K562 (cell line): ENCODE results near the gene PLSCR5. TPM values are rescaled to one million over a fixed set of nuclear protein-coding genes. Genes with fewer than 3 reads are reported as not detected.

ENCODE experiments used
- CREBBP ChIP-seq: IDR thresholded peaks from one replicate; pipeline ENCODE4 v1.6.1; 2012; ENCODE audit warnings: low read depth, mild to moderate bottlenecking, control low read depth, inconsistent platforms, low read length
- EHMT2 ChIP-seq: fragments of 450-650 bp; IDR thresholded peaks from 2 replicates; pipeline ENCODE4 v1.6.1; 2018; ENCODE audit warnings: antibody characterized with exemption
- ETV5 ChIP-seq: sonication (generic); formaldehyde crosslinking; IDR thresholded peaks from 2 replicates; pipeline ENCODE4 v1.4.0; 2020; ENCODE audit warnings: low read depth, mild to moderate bottlenecking, missing genetic modification reagents
- FOXA3 ChIP-seq, 2 experiments: fragments of 450-650 bp in 1 of 2; sonication (generic) in 1 of 2; formaldehyde crosslinking; IDR thresholded peaks in 1 of 2; conservative IDR thresholded peaks in 1 of 2; 2 replicates each; pipeline versions ENCODE4 v1.4.0 to v1.8.0; 2020 to 2022; ENCODE audit warnings: mild to moderate bottlenecking in 2 of 2, missing genetic modification reagents in 1 of 2
- MCM5 ChIP-seq: fragments of 450-650 bp; IDR thresholded peaks from 2 replicates; pipeline ENCODE4 v1.6.1; 2016; ENCODE audit warnings: low read depth
- NR3C1 ChIP-seq: sonication (generic); formaldehyde crosslinking; IDR thresholded peaks from 2 replicates; pipeline ENCODE4 v1.8.1; 2022; ENCODE audit warnings: missing genetic modification reagents
- PHF20 ChIP-seq: fragments of 450-650 bp; IDR thresholded peaks from 2 replicates; pipeline ENCODE4 v1.6.1; 2018; ENCODE audit not compliant: partially characterized antibody
- POLR2B ChIP-seq: fragments of 450-650 bp; IDR thresholded peaks from 2 replicates; pipeline ENCODE4 v1.6.1; 2018; ENCODE audit warnings: low read depth; ENCODE audit not compliant: partially characterized antibody
- RFX5 ChIP-seq: IDR thresholded peaks from 2 replicates; pipeline ENCODE4 v1.6.1; 2011; ENCODE audit warnings: low read depth, mild to moderate bottlenecking, improper control_type of control experiment, low read length
- SPI1 ChIP-seq: IDR thresholded peaks from 2 replicates; pipeline ENCODE4 v1.6.1; 2011; ENCODE audit warnings: low read depth, low read length, control low read depth, borderline replicate concordance
- SRF ChIP-seq, 2 experiments: fragments of 250-450, 450-650 bp in 1 of 2; sonication (Bioruptor Pico) in 1 of 2; sonication (generic) in 1 of 2; formaldehyde crosslinking; IDR thresholded peaks; 2 replicates each; pipeline versions ENCODE4 v1.5.0 to v1.5.1; 2020 to 2022; ENCODE audit warnings: mild to moderate bottlenecking in 1 of 2, missing genetic modification reagents in 1 of 2
- TCFL5 ChIP-seq: fragments of 250-450 bp; sonication (Bioruptor Pico); conservative IDR thresholded peaks from 2 replicates; pipeline ENCODE4 v1.6.1; 2021; ENCODE audit warnings: mild to moderate bottlenecking, moderate library complexity, matching md5 sums
- TFAM ChIP-seq: fragments of 250-450 bp; sonication (Bioruptor Pico); conservative IDR thresholded peaks from 2 replicates; pipeline ENCODE4 v1.5.0; 2021; ENCODE audit warnings: mild to moderate bottlenecking, moderate library complexity
- U2AF2 ChIP-seq: fragments of 200-400 bp; formaldehyde crosslinking; optimal IDR thresholded peaks from 2 replicates; pipeline ENCODE3; 2017; ENCODE audit warnings: low read depth, mild to moderate bottlenecking, low read length
- ZNF316 ChIP-seq: fragments of 450-650 bp; IDR thresholded peaks from 2 replicates; pipeline ENCODE4 v1.6.1; 2016
- ZNF551 ChIP-seq: fragments of 250-450 bp; sonication (Bioruptor Pico); IDR thresholded peaks from 2 replicates; pipeline ENCODE4 v1.5.0; 2021; ENCODE audit warnings: mild to moderate bottlenecking, moderate library complexity
- polyA plus RNA-seq, 8 experiments: library from polyadenylated mRNA; depleted of rRNA in 4 of 8; stranded (reverse) in 5 of 8; unstranded in 3 of 8; fragments of >200 nt; fragmentation: Nextera tagmentation in 2 of 8; fragmentation: Illumina TruSeq in 1 of 8; extraction: Ambion mirVana in 2 of 8; extraction: Trizol in 1 of 8; gene quantifications; 2 replicates each; pipeline versions ENCODE4 v1.2.1 to v1.2.3, GENCODE V29; 2011 to 2014; ENCODE audit warnings: inconsistent platforms in 1 of 8, missing spikeins in 1 of 8
- total RNA-seq, 7 experiments: library from RNA; depleted of rRNA in 6 of 7; stranded (reverse); fragments of >200 nt in 6 of 7; fragmentation: Illumina TruSeq in 2 of 7; extraction: Trizol in 2 of 7; gene quantifications; 2 replicates each; pipeline versions ENCODE4 v1.2.1 to v1.2.3, GENCODE V29; 2011 to 2021; ENCODE audit warnings: low replicate concordance in 1 of 7
- TF ChIP-seq, protein P1 (sequence below): sonication (generic); formaldehyde crosslinking; IDR thresholded peaks from 2 replicates; pipeline ENCODE4 v1.8.1; 2023; ENCODE audit warnings: mild to moderate bottlenecking, missing genetic modification reagents, moderate library complexity
- TF ChIP-seq, protein P2 (sequence below): fragments of 250-450 bp; sonication (Bioruptor Pico); IDR thresholded peaks from 2 replicates; pipeline ENCODE4 v1.4.0; 2020; ENCODE audit warnings: mild to moderate bottlenecking, moderate library complexity
- TF ChIP-seq, protein P3 (sequence below): fragments of 250-450 bp; sonication (Bioruptor Pico); IDR thresholded peaks from 2 replicates; pipeline ENCODE4 v1.5.0; 2020; ENCODE audit warnings: mild to moderate bottlenecking, borderline replicate concordance
- TF ChIP-seq, protein P4 (sequence below): fragments of 450-650 bp; IDR thresholded peaks from 2 replicates; pipeline ENCODE4 v1.7.1; 2018; ENCODE audit warnings: mild to moderate bottlenecking, low read depth; ENCODE audit not compliant: partially characterized antibody

PLSCR5 gene
- total and polyA plus RNA-seq, 9 of the 15 experiments (the other 6 are each of a cell fraction or from before 2014, with no cell fraction given): not detected

DNA sequence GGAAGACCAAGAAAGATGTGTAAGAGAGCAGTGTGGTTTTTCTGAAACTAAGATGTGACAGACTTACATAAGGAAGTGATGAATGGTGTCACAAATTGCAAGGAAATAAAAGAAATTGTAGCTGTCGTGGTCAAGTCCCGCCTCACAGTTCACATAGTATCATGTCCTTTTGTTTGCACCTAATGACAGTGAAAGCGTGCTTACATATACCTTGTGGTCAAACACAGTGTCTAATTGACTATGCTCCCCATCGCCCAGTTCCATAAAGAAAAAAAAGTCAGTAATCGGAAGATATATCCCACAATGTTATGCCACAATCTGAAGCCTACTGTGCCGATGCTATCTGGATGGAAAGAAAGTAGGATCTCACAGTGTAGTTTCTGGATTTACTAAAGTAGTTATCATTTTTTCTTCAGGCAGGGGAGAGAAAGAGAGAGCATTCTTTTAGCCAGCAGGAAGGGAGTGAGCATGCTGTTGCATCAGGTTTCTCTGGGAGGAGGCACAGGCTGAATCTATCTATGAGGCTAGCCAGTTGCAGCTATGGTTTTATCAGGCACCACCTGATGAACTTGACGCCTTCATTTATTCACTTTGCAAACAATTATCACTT lies 50.9 kb downstream of the PLSCR5 start (continued):
- TF ChIP-seq, protein P1, sequence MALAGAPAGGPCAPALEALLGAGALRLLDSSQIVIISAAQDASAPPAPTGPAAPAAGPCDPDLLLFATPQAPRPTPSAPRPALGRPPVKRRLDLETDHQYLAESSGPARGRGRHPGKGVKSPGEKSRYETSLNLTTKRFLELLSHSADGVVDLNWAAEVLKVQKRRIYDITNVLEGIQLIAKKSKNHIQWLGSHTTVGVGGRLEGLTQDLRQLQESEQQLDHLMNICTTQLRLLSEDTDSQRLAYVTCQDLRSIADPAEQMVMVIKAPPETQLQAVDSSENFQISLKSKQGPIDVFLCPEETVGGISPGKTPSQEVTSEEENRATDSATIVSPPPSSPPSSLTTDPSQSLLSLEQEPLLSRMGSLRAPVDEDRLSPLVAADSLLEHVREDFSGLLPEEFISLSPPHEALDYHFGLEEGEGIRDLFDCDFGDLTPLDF (CRISPR knock-in tag): no peak
- TF ChIP-seq CREBBP (no peak), TFAM (no peak), ZNF316 (no peak), FOXA3 (CRISPR knock-in tag; conservative IDR thresholded peaks at IDR 0.05 in 1 of 2, IDR thresholded peaks at IDR 0.05 in 1 of 2) (no peak), MCM5 (no peak), SPI1 (no peak), RFX5 (no peak), TCFL5 (CRISPR knock-in tag) (no peak), NR3C1 (CRISPR knock-in tag) (no peak), ETV5 (no peak), U2AF2 (no peak), POLR2B (no peak), PHF20 (no peak), EHMT2 (no peak), SRF (CRISPR knock-in tag; IDR thresholded peaks at IDR 0.05) (no peak), ZNF551 (CRISPR knock-in tag) (no peak)
- TF ChIP-seq, protein P2, sequence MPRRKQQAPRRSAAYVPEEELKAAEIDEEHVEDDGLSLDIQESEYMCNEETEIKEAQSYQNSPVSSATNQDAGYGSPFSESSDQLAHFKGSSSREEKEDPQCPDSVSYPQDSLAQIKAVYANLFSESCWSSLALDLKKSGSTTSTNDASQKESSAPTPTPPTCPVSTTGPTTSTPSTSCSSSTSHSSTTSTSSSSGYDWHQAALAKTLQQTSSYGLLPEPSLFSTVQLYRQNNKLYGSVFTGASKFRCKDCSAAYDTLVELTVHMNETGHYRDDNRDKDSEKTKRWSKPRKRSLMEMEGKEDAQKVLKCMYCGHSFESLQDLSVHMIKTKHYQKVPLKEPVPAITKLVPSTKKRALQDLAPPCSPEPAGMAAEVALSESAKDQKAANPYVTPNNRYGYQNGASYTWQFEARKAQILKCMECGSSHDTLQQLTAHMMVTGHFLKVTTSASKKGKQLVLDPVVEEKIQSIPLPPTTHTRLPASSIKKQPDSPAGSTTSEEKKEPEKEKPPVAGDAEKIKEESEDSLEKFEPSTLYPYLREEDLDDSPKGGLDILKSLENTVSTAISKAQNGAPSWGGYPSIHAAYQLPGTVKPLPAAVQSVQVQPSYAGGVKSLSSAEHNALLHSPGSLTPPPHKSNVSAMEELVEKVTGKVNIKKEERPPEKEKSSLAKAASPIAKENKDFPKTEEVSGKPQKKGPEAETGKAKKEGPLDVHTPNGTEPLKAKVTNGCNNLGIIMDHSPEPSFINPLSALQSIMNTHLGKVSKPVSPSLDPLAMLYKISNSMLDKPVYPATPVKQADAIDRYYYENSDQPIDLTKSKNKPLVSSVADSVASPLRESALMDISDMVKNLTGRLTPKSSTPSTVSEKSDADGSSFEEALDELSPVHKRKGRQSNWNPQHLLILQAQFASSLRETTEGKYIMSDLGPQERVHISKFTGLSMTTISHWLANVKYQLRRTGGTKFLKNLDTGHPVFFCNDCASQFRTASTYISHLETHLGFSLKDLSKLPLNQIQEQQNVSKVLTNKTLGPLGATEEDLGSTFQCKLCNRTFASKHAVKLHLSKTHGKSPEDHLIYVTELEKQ (CRISPR knock-in tag): no peak
- TF ChIP-seq, protein P3, sequence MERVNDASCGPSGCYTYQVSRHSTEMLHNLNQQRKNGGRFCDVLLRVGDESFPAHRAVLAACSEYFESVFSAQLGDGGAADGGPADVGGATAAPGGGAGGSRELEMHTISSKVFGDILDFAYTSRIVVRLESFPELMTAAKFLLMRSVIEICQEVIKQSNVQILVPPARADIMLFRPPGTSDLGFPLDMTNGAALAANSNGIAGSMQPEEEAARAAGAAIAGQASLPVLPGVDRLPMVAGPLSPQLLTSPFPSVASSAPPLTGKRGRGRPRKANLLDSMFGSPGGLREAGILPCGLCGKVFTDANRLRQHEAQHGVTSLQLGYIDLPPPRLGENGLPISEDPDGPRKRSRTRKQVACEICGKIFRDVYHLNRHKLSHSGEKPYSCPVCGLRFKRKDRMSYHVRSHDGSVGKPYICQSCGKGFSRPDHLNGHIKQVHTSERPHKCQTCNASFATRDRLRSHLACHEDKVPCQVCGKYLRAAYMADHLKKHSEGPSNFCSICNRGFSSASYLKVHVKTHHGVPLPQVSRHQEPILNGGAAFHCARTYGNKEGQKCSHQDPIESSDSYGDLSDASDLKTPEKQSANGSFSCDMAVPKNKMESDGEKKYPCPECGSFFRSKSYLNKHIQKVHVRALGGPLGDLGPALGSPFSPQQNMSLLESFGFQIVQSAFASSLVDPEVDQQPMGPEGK (CRISPR knock-in tag): no peak
- TF ChIP-seq, protein P4, sequence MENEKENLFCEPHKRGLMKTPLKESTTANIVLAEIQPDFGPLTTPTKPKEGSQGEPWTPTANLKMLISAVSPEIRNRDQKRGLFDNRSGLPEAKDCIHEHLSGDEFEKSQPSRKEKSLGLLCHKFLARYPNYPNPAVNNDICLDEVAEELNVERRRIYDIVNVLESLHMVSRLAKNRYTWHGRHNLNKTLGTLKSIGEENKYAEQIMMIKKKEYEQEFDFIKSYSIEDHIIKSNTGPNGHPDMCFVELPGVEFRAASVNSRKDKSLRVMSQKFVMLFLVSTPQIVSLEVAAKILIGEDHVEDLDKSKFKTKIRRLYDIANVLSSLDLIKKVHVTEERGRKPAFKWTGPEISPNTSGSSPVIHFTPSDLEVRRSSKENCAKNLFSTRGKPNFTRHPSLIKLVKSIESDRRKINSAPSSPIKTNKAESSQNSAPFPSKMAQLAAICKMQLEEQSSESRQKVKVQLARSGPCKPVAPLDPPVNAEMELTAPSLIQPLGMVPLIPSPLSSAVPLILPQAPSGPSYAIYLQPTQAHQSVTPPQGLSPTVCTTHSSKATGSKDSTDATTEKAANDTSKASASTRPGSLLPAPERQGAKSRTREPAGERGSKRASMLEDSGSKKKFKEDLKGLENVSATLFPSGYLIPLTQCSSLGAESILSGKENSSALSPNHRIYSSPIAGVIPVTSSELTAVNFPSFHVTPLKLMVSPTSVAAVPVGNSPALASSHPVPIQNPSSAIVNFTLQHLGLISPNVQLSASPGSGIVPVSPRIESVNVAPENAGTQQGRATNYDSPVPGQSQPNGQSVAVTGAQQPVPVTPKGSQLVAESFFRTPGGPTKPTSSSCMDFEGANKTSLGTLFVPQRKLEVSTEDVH: no peak
